ENCODE data around the gene ASTN2.

- TF ChIP-seq POLR2A (IDR thresholded peaks at IDR 0.05) (no peak), CTCF (IDR thresholded peaks at IDR 0.05) (no peak)
Observed at GRCh38 chr9:116715751-116716150, 699.1 kb downstream of the ASTN2 start.
